C4-2B (cell line): ENCODE measurements around the gene RAD51C.

ENCODE experiments used
- ZFX ChIP-seq: fragments of 450-650 bp; IDR thresholded peaks from 2 replicates; pipeline ENCODE4 v1.6.1; 2017
- TF ChIP-seq, protein P1 (sequence below): fragments of 450-650 bp; conservative IDR thresholded peaks from 2 replicates; pipeline ENCODE4 v1.5.1; 2017; ENCODE audit warnings: mild to moderate bottlenecking

DNA sequence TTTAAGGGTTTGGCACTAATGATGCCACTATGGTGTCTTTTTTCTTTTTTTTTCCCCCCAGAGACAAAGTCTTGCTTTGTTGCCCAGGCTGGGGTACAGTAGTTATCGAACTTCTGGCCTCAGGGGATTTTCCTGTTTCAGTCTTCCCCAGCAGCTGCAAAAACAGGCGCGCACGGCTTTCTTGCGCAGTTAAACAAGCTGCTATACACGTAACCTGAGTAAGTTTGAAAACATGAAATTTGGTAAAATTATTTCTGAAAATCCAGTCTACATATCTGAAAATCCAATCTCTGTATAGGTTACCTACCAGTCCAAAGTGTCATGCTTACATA lies 12.4 kb upstream of the RAD51C start:
- TF ChIP-seq, protein P1, sequence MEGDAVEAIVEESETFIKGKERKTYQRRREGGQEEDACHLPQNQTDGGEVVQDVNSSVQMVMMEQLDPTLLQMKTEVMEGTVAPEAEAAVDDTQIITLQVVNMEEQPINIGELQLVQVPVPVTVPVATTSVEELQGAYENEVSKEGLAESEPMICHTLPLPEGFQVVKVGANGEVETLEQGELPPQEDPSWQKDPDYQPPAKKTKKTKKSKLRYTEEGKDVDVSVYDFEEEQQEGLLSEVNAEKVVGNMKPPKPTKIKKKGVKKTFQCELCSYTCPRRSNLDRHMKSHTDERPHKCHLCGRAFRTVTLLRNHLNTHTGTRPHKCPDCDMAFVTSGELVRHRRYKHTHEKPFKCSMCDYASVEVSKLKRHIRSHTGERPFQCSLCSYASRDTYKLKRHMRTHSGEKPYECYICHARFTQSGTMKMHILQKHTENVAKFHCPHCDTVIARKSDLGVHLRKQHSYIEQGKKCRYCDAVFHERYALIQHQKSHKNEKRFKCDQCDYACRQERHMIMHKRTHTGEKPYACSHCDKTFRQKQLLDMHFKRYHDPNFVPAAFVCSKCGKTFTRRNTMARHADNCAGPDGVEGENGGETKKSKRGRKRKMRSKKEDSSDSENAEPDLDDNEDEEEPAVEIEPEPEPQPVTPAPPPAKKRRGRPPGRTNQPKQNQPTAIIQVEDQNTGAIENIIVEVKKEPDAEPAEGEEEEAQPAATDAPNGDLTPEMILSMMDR = no peak
- no peak for TF ChIP-seq ZFX
